Stimulated activated CD8-positive, alpha-beta memory T cell treated with anti-CD3 and anti-CD28 coated beads, Interleukin-4, amount 100 ng/mL, for 1 hour (primary cell): ENCODE measurements around the gene RBM45.
"Not testable (repeated sequence)": the region's sequence is repeated elsewhere in the genome, so short reads cannot be mapped to it uniquely, and the experiment has no call there.

Experiments
- DNase-seq, 2 donors: peaks; one replicate each; pipeline ENCODE4 v3.0.0-alpha.2; 2020; ENCODE audit warnings: low read depth in 2 of 2, low spot score in 1 of 2

Gene RBM45, protein sequence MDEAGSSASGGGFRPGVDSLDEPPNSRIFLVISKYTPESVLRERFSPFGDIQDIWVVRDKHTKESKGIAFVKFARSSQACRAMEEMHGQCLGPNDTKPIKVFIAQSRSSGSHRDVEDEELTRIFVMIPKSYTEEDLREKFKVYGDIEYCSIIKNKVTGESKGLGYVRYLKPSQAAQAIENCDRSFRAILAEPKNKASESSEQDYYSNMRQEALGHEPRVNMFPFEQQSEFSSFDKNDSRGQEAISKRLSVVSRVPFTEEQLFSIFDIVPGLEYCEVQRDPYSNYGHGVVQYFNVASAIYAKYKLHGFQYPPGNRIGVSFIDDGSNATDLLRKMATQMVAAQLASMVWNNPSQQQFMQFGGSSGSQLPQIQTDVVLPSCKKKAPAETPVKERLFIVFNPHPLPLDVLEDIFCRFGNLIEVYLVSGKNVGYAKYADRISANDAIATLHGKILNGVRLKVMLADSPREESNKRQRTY

DNA sequence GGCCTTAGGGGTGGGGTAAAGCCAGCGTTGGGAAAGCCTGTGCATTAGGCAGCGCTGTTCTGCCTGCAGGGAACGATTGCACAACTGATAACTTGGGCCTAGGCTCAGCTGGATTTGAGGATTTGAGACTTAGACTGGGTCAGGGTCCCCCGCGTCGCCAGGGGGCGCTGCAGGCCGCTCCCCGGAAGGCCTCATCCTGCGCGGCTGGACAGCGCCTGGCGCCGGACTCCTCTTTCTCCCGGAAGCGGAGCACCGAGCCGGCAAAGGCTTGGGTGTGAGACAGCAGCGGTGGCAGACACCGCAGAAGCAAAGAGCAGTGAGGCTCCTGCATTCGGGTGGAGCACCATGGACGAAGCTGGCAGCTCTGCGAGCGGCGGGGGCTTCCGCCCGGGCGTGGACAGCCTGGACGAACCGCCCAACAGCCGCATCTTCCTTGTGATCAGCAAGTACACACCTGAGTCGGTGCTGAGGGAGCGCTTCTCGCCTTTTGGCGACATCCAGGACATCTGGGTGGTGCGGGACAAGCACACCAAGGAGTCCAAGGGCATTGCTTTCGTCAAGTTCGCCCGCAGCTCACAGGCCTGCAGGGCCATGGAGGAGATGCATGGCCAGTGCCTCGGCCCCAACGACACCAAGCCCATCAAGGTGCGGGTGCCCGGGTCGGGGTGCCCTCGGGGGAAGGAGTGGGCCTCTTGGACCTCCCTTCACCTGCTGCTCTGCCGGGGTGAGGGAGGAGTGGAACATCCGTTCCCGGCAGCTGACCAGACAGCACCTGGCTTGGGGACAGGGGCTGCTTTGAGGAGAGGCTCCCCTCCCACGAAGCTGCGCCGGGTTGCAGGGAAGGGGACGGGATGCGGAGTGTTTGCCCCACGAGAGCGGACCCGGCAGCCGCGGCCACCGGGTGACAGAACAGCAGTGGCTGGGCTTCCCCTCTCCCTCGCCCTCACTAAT, at the start of gene RBM45:
Gene RBM45 (plus strand): TSS at position 236 of the 951 bp plus-strand sequence. CDS start 110 bp downstream, at position 346.
- peak; percentile 55 to 65 for DNase-seq

DNA sequence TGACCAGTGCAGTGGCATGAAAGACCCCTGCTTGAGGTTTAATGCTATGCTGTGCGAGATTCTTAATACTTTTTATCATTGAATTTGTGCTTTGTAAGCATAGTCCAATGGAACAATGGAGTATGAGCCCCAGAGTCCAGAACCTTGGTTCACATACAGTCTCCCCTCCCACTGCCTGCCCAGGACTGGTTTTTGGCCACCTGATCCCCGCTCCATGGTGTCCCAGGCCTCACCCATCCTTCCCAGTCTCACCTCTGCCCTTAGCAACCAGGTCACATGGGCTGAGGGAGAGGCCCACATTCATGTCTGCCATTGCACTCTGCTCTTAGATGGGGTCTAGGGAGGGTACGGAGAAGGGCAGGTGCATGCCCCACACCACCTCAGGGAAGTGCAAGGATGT, 45.9 kb upstream of the RBM45 start:
- DNase-seq = no peak

DNA sequence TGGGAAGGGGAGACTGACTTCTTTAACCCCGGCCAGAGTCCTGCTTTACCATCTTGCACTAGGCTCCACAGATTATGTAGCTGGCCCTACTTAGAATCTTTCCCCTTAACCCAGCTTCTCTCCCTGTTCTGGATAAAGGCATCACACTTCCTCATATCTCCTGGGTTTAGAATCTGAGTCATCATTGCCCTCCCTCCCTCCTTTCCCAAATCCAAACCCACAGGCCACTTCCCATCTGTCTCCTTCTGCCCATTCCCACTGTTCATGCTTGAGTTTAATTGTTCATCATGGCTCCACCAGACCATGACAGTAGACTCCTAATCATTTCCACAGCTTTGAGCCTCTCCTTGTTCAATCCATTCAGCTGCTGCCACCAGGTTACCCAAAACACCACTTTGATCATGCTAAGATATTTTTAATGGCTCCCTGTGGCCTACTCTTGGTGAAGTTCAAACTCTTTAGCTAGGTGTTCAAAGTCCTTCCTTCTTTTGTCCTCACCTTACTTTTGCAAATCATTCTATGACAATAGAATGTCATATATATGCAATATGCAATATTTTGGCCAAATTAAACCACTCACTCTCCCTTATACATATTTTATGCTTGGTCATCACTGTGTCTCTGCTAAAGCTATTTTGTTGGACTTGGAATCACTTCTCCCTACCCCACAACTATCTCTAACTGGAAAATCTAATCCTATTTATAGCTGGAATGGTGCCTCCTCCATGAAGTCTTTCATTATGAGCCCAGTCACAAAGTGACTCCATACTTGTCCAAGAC, 45.2 kb upstream of the RBM45 start:
- DNase-seq = no peak

DNA sequence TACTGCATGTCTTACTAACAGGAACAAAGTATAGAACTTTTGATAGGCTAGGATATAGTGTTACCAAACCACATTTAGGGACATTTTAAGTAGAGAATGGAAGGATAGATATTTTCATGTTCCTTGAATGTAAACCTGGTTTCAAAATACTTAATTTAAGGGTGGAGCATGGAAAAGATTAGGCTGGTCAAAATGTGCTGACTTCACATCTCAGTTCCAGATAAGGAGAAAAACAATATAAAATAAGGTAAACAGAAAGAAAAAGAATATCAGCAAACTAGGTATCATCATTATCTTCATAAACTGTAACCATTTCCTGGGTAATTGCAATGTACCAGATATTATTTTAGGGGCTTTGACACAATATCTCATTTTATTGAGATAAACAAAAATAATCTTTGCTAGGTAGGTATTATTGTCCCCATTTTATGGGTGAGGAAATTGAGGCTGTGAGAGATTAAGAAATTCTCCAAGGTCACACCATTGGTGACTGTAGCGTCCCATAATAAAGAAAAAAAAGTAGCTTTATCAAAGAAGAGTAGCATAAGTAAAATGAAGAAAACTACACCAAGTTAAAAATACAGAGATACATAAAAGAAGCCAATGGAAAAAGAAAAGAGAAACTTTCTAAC, 43.3 kb upstream of the RBM45 start:
- DNase-seq = no peak

DNA sequence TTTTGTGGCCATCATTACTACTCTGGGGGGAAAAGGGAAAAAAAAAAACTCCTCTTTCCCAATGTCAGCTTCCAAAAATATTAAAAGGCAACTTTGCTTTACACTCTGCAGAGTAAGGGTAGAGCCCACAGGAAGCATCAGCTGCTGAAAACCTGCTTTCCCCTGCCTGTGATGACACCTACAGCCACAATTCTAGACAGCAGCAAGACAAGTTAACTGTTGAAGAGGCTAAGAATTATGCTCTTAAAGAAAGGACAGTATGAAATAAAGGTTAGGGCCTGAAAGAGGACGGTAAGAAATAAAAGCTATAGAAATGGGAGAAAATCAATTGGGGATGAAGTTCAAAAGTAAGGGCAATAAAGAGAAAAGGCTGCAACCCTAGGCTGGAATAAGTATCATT, 42.7 kb upstream of the RBM45 start:
- no peak for DNase-seq

DNA sequence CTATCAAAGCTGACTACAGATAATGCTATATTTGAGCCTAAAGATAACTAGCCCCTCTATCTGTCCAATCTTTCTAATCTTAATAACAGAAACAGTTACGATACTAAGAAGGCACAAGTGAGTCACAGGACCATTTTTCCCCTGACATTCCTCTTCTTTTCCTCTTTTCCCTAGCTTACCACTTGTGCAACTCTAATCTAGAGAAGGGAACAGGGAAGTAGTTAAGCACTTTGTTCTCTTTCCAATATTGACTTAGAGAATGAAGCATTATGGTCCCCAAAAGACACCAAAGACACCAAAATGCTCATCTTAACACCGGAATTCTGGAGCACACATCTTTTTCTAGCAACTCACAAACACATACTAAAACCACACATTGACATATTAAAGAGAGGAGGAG, 41.4 kb upstream of the RBM45 start:
- DNase-seq = no peak

DNA sequence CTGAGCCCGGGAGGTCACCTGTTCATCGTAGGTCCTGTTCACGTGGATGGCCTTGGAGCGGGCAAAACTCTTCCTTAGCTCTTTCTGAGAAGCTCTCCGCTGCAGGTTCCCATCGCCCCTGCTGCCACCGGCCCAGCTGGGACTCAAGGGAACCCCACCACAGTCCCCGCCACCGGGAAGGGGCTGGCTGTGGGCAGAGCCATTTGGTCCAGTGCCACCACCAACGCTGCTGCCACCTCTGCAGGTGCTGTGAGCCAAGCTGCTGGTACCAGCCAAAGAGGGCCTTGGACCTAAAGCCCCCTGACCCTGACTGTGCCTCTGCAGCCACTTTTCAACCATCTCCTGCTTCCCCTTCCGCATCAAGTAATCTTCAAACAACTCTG, 40.2 kb upstream of the RBM45 start:
- no peak for DNase-seq

DNA sequence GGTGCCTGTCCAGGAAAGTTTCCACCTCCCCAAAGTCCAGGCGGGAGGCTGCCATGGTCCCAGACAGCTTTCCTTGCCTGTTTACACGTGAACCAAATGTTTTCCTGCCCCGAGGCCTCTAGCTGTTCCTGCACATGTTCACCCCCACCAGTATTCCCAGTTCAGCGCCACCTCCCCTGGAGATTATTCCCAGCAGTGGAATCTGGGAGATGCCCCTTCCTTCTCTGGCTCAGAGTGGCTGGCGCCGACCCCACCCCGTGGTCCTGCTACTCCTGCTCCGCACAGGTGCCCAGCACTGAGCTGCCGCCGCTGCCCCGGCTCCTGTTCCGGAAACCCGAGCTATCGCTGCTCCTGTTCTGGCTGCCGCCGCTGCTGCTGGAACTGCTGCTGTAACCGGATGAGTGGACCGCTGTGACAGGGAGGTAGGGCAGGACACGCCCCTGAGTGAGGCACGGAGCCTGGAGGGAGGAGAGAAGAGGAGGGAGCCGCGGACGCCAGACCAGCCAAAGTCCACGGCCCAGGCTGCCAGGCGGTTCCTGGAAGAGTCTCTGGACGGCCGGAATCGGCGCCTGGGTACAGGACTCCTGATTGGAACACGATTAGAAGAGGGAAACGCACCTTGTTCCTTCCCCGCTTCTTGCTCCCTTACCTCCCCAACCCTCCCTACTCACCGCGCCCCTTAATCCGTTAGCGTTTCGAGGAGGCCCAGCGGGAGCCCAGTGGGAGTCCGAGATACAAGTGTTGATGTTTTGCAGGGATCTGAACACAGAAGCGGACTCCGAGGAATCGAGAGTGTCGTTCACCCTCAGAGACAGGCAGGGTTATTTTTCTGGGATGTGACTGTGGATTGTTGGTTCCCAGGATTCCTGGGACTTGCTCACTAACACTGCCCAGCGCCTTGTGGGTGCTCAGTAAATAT, 39.6 kb upstream of the RBM45 start, which contains the start of gene PDE11A:
Gene PDE11A (minus strand): TSS at position 395 of the 919 bp plus-strand sequence. CDS start 340 bp downstream, at position 55.
- no peak for DNase-seq

DNA sequence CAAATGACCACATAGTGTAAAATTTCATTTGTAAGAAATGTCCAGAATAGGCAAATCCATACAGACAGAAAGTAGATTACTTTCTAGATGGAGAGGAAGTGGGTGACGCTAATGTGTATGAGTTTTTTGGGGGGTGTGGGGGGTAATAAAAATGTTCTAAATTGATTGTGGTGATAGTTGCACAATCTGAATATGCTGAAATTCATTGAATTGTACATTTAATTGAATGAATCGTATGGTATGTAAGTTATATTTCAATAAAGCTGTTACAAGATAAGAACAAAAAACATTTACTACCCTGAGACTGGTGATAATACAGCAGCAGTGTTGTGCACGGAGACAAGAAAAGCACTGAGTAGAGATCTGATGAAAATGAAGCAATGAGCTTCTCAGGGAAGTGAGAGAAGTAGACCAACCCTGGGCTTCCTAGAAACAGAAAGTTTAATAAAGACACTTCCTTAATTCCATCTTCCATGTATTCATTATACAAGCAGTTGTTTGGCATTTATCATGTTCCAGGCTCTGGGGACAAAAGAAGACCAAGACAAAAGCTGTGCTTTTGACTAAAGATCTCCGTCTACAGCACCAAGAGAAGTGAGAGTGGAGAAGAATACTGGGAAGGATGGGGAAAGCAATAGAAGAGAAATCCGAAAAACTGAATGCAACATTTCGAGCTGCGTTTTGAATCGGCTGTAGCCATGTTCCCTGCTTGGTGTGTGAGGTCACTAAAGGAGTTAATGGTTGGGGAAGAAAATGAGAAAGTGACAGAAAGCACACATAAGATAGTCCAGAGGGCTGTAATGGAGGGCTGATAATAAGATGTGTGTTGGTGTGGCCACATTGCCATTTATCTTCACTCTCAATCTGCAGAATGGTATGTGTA, 37.9 kb upstream of the RBM45 start:
- no peak for DNase-seq

DNA sequence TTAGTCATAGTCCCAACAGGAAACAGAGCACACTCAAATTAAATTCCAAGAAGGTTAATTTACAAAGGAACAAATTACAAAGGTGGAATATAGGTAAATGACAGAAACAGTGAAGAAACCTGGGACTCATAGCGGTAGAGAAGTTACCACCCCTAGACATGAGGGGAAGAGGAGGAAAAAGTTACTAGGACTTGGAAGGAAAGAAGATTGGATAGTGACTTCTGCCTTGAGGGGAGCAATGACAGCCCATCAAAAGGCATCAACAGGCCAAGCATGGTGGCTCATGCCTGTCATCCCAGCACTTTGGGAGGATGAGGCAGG, 37.3 kb upstream of the RBM45 start:
- no peak for DNase-seq

DNA sequence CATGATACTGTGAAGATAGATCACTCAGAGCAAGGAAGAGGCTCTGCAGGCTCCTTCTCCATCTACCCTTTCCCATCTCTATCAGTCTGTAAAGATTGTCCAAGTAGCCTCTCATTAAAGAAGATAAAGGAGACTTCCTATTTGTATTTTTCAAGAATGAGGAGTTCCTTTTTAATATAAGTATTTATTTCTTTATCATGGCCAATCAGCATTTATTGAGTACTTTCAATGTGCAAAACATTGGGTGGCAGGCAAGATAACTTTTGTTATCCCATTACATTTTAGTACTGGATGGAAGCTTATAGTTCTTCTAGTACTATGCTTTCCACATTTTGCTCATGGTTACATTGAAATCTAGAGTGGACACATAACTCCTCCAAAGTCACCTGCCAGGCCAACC, 36.1 kb upstream of the RBM45 start:
- DNase-seq = no peak

DNA sequence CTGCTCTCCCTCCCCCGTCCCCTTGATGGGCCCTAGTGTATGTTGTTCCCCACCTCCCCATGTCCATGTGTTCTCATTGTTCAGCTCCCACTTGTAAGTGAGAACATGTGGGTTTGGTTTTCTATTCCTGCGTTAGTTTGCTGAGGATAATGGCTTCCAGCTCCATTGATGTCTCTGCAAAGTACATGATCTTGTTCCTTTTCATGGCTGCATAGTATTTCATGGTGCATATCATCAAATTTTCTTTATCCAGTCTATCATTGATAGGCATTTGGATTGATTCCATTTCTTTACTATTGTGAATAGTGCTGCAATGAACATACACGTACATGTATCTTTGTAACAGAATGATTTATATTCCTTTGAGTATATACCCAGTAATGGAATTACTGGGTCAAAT, 33.0 kb upstream of the RBM45 start:
- not testable (repeated sequence) for DNase-seq

DNA sequence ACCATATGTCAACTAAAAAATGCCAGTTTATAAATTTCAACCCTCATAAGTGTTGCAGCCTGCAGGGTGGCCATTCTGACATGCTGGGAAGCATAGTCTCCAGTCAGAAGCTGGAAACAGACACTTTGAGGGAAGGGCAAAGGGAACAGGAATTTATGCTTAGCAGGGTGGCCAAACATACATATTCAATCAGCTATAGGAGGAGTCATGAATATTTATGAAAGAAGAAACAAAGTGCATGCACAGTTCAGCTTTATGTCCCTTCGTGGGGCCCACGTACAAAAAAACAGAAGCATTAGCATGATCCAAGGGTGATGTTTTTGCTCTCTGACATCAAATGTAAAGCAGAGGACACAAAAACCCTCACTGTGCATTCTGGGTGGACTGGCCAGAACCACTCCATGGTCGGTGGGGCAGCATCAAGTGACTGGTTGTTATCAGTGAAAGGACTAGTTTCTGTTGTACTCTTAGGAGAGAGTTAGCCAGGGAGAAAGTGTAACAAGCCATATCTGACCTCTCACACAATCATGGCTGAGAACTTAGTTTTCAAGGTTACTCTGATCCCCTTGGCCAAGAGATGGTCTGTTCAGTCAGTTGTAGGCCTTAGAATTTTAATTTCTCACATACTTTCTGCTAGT, 29.7 kb upstream of the RBM45 start:
- no peak for DNase-seq

DNA sequence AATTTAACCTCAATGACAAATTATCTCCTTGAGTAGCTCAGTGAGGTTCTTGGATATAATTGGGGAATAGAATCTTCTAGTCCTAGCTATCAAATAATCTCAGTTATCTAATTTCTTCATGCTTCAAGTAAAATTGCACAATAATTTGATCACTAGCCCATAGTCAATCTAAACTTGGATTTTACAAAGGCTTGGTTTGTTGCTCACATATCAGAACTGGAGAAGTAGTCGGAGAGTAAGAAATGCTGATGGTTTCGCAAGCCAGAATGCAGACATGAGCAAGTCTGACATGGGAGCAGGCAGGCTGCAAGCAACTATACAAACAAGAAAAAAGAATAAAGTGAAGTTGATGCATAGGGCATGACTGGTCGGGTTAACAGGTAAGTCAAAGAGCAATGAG, 28.0 kb upstream of the RBM45 start:
- no peak for DNase-seq

DNA sequence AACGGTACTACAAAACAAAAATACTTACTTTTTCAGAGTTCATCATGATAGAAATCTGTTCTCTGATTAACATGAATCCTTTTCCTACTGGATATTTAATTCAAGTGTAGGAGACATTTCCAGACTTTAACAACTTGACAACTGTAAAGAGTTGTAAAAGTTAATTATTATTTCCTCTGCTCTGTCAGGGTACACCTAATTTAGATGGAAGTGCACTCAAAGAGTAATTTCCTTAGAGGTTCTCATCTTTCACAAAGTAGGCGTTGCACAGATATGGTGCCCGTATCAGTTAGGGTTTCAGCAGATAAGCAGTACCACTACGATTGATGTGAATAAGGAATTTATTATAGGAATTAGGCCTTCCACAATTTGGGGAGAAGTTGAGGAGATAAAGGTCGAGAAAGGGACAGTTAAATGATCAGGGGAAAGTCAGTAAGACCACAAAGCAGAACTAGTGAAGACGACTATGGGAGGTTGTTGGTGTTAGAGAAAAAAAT, 23.4 kb upstream of the RBM45 start:
- no peak for DNase-seq

DNA sequence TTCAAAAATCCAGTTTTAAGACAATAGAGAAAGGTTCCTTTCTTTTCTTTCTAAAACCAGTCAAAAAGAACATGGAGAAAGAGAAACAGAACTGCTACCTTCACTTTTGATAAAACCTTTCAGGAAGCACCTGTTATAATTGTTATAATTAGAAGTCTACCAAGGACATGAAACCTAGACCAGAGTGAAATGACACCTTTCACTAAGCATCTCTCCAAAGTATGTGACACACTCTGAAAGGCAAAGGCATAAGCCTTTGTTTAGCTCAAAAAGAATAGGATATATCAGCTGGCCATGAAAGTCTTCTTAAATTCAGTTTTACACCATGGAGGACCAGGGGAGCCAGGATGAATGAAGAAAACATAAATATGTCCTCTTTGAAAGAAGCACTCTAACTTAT, 18.8 kb upstream of the RBM45 start:
- DNase-seq = no peak

DNA sequence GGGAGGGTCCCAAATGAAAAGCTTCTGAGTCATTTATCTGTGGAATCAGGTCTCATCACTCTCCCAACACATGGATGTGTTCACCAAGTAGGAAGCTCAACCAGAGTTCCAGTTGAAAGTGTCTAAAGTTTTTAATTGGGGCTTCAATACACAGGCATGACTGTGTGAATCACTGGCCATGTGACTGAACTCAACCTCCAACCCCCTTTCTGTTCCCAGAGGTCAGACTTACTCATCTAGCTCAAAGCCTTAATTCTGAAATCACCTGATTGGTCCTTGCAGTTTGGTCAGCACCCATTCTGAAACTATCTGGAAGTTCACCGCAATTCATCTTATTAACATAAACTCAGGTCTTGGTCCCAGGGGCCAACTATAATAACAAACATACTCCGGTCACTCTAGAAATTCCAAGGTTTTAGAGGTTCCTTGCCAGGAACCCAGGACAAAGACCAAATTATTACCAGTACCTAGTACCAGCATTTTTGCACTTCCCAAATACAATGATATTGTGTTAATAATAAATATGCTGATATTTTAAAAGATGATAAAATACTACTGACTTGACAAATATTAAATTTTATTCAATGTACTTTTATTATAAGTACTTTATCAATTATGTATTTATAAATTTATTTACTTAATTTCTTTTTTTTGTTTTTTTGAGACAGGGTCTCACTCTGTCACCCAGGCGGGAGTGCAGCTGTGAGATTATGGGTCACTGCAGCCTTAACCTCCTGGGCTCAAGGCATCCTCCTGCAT, 10.7 kb upstream of the RBM45 start:
- DNase-seq = no peak
